ENCODE measurements around the gene FAM111B.

The FAM111B gene

GRCh38 chr11:59151761-59152160, 44.7 kb downstream of the FAM111B start:
- DNase-seq (ENCODE audit: low spot score in 2 of 2) (no peak), ATAC-seq (replicated peaks; ENCODE audit: extremely low read depth, poor library complexity, severe bottlenecking) (no peak)
- H3K4me3 Mint-ChIP-seq: peak overlapping the region; percentile 36
- H3K36me3 Mint-ChIP-seq (ENCODE audit: insufficient read depth): peaks cover 18% of the 10 kb centered on the region
- no peak overlapping the region for H3K27ac Mint-ChIP-seq (ENCODE audit: low read depth)
- peaks cover 19% of the 10 kb centered on the region for H3K4me1 Mint-ChIP-seq
- no peaks in the 10 kb centered on the region for H3K9me3 Mint-ChIP-seq
- no peaks in the 10 kb centered on the region for H3K27me3 Mint-ChIP-seq

GRCh38 chr11:59152312-59152951, 45.4 kb downstream of the FAM111B start:
- no peak for ATAC-seq (replicated peaks; ENCODE audit: extremely low read depth, poor library complexity, severe bottlenecking)
- peaks cover 12% of the 10 kb centered on the region for H3K4me1 Mint-ChIP-seq
- peak overlapping the region; percentile 36 for H3K4me3 Mint-ChIP-seq
- H3K36me3 Mint-ChIP-seq (ENCODE audit: insufficient read depth): peaks cover 18% of the 10 kb centered on the region
- DNase-seq (ENCODE audit: low spot score in 2 of 2): no peak
- peak overlapping the region; percentile 15 for H3K27ac Mint-ChIP-seq (ENCODE audit: low read depth)
- H3K9me3 Mint-ChIP-seq: no peaks in the 10 kb centered on the region
- H3K27me3 Mint-ChIP-seq: no peaks in the 10 kb centered on the region

GRCh38 chr11:59154610-59155009, 47.6 kb downstream of the FAM111B start:
- no peaks in the 10 kb centered on the region for H3K4me1 Mint-ChIP-seq
- no peaks in the 10 kb centered on the region for H3K27me3 Mint-ChIP-seq
- H3K9me3 Mint-ChIP-seq: no peaks in the 10 kb centered on the region
- H3K27ac Mint-ChIP-seq (ENCODE audit: low read depth): no peak overlapping the region
- peaks cover 10% of the 10 kb centered on the region for H3K36me3 Mint-ChIP-seq (ENCODE audit: insufficient read depth)
- ATAC-seq (replicated peaks; ENCODE audit: extremely low read depth, poor library complexity, severe bottlenecking) (no peak), DNase-seq (ENCODE audit: low spot score in 2 of 2) (no peak)
- H3K4me3 Mint-ChIP-seq: no peak overlapping the region

GRCh38 chr11:59157433-59157832, 50.4 kb downstream of the FAM111B start:
- no peak for DNase-seq (ENCODE audit: low spot score in 2 of 2)
- Mint-ChIP-seq H3K4me1 (no peaks in the 10 kb centered on the region), H3K36me3 (ENCODE audit: insufficient read depth) (peaks cover 3% of the 10 kb centered on the region), H3K27ac (ENCODE audit: low read depth) (no peak overlapping the region), H3K9me3 (no peaks in the 10 kb centered on the region), H3K4me3 (no peak overlapping the region), H3K27me3 (peaks cover 24% of the 10 kb centered on the region)
- ATAC-seq (replicated peaks; ENCODE audit: extremely low read depth, poor library complexity, severe bottlenecking): no peak

- H3K27ac Mint-ChIP-seq (ENCODE audit: low read depth): no peak overlapping the region
- DNase-seq (ENCODE audit: low spot score in 2 of 2): peak in 1 of 2 donors; percentile 51
These were observed 51.4 kb downstream of the FAM111B start for GRCh38 chr11:59158206-59159068.

GRCh38 chr11:59164028-59164427, 57.0 kb downstream of the FAM111B start:
- no peak for ATAC-seq (replicated peaks; ENCODE audit: extremely low read depth, poor library complexity, severe bottlenecking)
- H3K36me3 Mint-ChIP-seq (ENCODE audit: insufficient read depth): no peaks in the 10 kb centered on the region
- no peaks in the 10 kb centered on the region for H3K4me1 Mint-ChIP-seq
- no peak for DNase-seq (ENCODE audit: low spot score in 2 of 2)
- H3K27ac Mint-ChIP-seq (ENCODE audit: low read depth): no peak overlapping the region
- peaks cover 62% of the 10 kb centered on the region for H3K27me3 Mint-ChIP-seq
- no peaks in the 10 kb centered on the region for H3K9me3 Mint-ChIP-seq
- no peak overlapping the region for H3K4me3 Mint-ChIP-seq

More at GRCh38 chr11:59158206-59159068, 51.4 kb downstream of the FAM111B start:
- no peak overlapping the region for H3K4me3 Mint-ChIP-seq
- peaks cover 34% of the 10 kb centered on the region for H3K27me3 Mint-ChIP-seq
- no peaks in the 10 kb centered on the region for H3K9me3 Mint-ChIP-seq
- ATAC-seq (replicated peaks; ENCODE audit: extremely low read depth, poor library complexity, severe bottlenecking): peak; percentile 73
- no peaks in the 10 kb centered on the region for H3K36me3 Mint-ChIP-seq (ENCODE audit: insufficient read depth)
- H3K4me1 Mint-ChIP-seq: no peaks in the 10 kb centered on the region

GRCh38 chr11:59171508-59172322, 64.7 kb downstream of the FAM111B start, which contains the start of gene DTX4:
TSS of gene DTX4 (plus strand) at chr11:59172132. CDS start at chr11:59172596, 464 bp downstream.
- ATAC-seq (replicated peaks; ENCODE audit: extremely low read depth, poor library complexity, severe bottlenecking) (peak; percentile 90), DNase-seq (ENCODE audit: low spot score in 2 of 2) (peak; percentile 76 to 78)
- no peaks in the 10 kb centered on the region for H3K9me3 Mint-ChIP-seq
- peak within 1 kb of the TSS; percentile 89 for H3K4me3 Mint-ChIP-seq
- peaks cover 8% of the 10 kb centered on the region for H3K27me3 Mint-ChIP-seq
- peaks cover 13% of the 10 kb centered on the region for H3K4me1 Mint-ChIP-seq
- H3K36me3 Mint-ChIP-seq (ENCODE audit: insufficient read depth): peaks cover 6% of the 10 kb centered on the region
- peak within 1 kb of the TSS; percentile 46 for H3K27ac Mint-ChIP-seq (ENCODE audit: low read depth)

- no peak for DNase-seq (ENCODE audit: low spot score in 2 of 2)
- H3K27ac Mint-ChIP-seq (ENCODE audit: low read depth): peak overlapping the region; percentile 46
- no peaks in the 10 kb centered on the region for H3K9me3 Mint-ChIP-seq
- peaks cover 13% of the 10 kb centered on the region for H3K4me1 Mint-ChIP-seq
- peak overlapping the region; percentile 89 for H3K4me3 Mint-ChIP-seq
- H3K27me3 Mint-ChIP-seq: peaks cover 8% of the 10 kb centered on the region
- peaks cover 6% of the 10 kb centered on the region for H3K36me3 Mint-ChIP-seq (ENCODE audit: insufficient read depth)
- peak; percentile 20 for ATAC-seq (replicated peaks; ENCODE audit: extremely low read depth, poor library complexity, severe bottlenecking)
These were observed 65.5 kb downstream of the FAM111B start for GRCh38 chr11:59172345-59173079.

GRCh38 chr11:59173080-59173963, 66.3 kb downstream of the FAM111B start:
- DNase-seq (ENCODE audit: low spot score in 2 of 2): no peak
- Mint-ChIP-seq H3K4me1 (peaks cover 13% of the 10 kb centered on the region), H3K36me3 (ENCODE audit: insufficient read depth) (peaks cover 6% of the 10 kb centered on the region), H3K27ac (ENCODE audit: low read depth) (peak overlapping the region; percentile 46), H3K9me3 (no peaks in the 10 kb centered on the region), H3K4me3 (peak overlapping the region; percentile 89), H3K27me3 (peaks cover 8% of the 10 kb centered on the region)
- no peak for ATAC-seq (replicated peaks; ENCODE audit: extremely low read depth, poor library complexity, severe bottlenecking)

GRCh38 chr11:59173964-59174663, 67.1 kb downstream of the FAM111B start:
- peaks cover 8% of the 10 kb centered on the region for H3K27me3 Mint-ChIP-seq
- H3K4me3 Mint-ChIP-seq: no peak overlapping the region
- no peaks in the 10 kb centered on the region for H3K9me3 Mint-ChIP-seq
- no peak overlapping the region for H3K27ac Mint-ChIP-seq (ENCODE audit: low read depth)
- no peak for ATAC-seq (replicated peaks; ENCODE audit: extremely low read depth, poor library complexity, severe bottlenecking)
- peaks cover 13% of the 10 kb centered on the region for H3K4me1 Mint-ChIP-seq
- peaks cover 6% of the 10 kb centered on the region for H3K36me3 Mint-ChIP-seq (ENCODE audit: insufficient read depth)
- no peak for DNase-seq (ENCODE audit: low spot score in 2 of 2)

- Mint-ChIP-seq H3K4me1 (peaks cover 13% of the 10 kb centered on the region), H3K27me3 (peaks cover 8% of the 10 kb centered on the region), H3K4me3 (no peak overlapping the region), H3K36me3 (ENCODE audit: insufficient read depth) (peaks cover 6% of the 10 kb centered on the region), H3K9me3 (no peaks in the 10 kb centered on the region), H3K27ac (ENCODE audit: low read depth) (no peak overlapping the region)
- DNase-seq (ENCODE audit: low spot score in 2 of 2) (no peak), ATAC-seq (replicated peaks; ENCODE audit: extremely low read depth, poor library complexity, severe bottlenecking) (no peak)
These were observed 67.6 kb downstream of the FAM111B start for GRCh38 chr11:59174664-59175033.

All from central memory CD8-positive, alpha-beta T cell (primary cell).